GM19438 (cell line): Measurements from ENCODE around the gene RIF1.
"Not testable (repeated sequence)": the region's sequence is repeated elsewhere in the genome, so short reads cannot be mapped to it uniquely, and the experiment has no call there.

Experiments
- ATAC-seq: cut with Tn5 transposase; IDR thresholded peaks from one replicate; pipeline ENCODE4 v1.9.1; 2021; ENCODE audit warnings: low read depth; ENCODE audit not compliant: unreplicated experiment

Gene RIF1

DNA sequence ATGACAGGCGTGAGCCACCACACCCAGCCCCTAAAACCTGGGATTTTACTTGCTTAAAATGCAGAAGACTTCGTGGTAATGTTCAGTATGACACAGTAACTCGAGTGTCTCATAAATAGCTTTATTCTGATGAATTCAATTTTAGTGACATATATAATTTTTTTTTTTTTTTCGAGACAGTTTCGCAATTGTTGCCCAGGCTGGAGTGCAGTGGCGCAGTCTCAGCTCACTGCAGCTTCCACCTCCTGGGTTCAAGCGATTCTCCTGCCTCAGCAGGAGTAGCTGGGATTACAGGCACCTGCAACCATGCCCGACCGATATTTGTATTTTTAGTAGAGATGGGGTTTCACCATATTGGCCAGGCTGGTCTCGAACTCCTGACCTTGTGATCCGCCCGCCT is 12.0 kb downstream of the RIF1 start:
- ATAC-seq: not testable (repeated sequence)

GRCh38 chr2:151422917-151423439 is 13.3 kb downstream of the RIF1 start:
- no peak for ATAC-seq

- ATAC-seq: no peak
Observed at GRCh38 chr2:151423760-151424159, 14.1 kb downstream of the RIF1 start.

DNA sequence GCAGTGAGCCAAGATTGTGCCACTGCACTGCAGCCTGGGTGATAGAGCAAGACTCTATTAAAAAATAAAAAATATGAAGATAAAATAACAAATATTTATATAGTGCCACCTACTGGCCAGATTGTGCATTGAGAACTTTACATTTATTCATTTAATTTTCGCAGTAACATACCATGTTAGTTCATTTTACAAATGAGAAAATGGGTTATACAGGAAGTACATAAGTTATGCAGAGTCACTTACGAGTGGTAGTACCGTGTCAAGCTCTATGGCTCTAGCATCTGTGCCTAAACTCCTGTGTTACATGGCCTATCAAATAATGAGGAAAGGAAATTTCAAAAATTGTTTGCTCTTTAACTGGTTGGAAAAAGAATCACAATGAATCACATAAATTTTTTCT is 27.9 kb downstream of the RIF1 start:
- no peak for ATAC-seq

GRCh38 chr2:151438506-151438905 is 28.8 kb downstream of the RIF1 start:
- ATAC-seq: no peak

DNA sequence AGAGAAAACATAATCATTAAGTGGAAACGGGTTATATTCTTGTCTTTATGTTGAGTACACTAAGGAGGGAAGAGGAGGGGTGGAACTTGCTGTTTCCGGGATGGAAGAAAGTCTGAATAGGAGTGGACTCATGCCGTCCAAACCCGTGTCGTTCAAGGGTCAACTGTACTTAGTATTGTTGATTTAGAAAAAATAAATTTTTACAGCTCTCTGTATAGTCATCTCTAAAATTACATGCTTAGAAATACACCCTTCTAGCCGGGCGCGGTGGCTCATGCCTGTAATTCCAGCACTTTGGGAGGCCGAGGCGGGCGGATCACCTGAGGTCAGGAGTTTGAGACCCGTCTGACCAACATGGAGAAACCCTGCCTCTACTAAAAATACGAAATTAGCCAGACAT is 29.4 kb downstream of the RIF1 start:
- ATAC-seq: no peak

GRCh38 chr2:151459358-151459757 is 49.7 kb downstream of the RIF1 start:
- no peak for ATAC-seq

DNA sequence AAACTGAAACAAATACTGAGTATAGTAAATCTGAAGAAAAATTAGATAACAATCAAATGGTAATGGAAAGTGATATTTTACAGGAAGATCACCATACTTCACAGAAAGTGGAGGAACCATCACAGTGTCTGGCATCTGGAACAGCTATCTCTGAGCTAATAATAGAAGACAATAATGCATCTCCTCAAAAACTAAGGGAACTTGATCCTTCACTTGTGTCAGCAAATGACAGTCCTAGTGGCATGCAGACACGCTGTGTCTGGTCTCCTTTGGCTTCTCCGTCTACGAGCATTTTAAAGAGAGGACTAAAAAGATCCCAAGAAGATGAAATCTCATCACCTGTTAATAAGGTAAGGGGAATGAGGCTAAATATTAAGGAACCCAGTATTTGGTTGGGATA is 56.1 kb downstream of the RIF1 start:
- no peak for ATAC-seq

- ATAC-seq: no peak
Observed at GRCh38 chr2:151470556-151470955, 60.9 kb downstream of the RIF1 start.

GRCh38 chr2:151472966-151473365 is 63.3 kb downstream of the RIF1 start:
- no peak for ATAC-seq

DNA sequence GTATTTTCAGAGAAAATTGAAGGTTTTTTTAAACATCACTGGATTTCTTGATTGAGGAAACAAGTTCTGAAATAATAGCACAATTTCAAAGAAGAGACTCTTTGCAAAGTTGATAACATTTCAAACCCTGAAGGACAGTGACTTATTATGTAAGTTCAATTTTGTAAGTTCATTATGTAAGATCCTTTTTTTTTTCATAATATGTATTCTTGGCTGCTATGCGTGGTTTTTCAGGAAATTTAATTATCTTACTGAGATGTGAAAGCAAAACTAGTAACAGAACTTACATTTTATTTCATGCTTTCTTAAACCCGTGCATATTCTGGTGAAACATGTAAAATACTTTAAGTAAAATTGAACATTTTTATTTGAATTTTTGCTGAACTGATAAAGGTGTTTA is 65.4 kb downstream of the RIF1 start:
- ATAC-seq: no peak

DNA sequence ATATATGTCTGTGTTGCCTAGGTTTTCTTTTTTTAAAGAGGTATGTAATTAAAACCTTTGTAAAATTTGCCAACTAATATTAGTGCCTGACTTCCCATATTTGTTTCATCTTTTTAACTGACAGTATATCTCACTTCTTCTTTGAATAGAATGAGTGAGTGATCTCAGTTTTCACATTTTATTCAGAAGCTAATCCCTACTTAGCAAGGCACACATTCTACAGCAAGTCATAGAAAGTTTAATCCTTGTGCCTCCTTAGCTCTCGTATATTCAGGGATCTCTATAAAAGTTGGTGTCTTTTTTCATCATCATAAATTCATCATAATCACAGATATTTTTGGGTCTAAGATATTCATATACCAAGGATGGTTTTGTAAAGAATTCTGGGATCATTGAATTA is 66.6 kb downstream of the RIF1 start:
- ATAC-seq: no peak

DNA sequence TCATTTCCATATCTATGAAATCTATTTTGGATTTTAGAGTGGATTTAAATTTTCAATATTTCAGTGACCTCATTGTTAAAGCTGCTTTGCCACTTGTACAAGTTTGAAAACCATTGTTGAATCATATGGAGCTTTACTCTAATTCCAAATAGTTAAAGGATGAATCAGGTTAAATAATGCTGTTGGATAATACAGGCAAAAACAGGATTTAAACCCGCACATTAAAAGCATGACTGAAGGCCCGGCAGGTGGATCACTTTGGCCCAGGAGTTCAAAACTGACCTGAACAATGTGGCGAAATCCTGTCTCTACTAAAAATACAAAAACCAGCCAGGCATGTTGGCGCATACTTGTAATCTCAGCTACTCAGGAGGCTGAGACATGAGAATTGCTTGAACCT is 68.3 kb downstream of the RIF1 start:
- ATAC-seq: no peak

GRCh38 chr2:151481744-151482143 is 72.0 kb downstream of the RIF1 start:
- ATAC-seq: no peak

- no peak for ATAC-seq
Observed at GRCh38 chr2:151482171-151482725, 72.5 kb downstream of the RIF1 start.

GRCh38 chr2:151483546-151483945 is 73.8 kb downstream of the RIF1 start:
- no peak for ATAC-seq

GRCh38 chr2:151484100-151484499 is 74.4 kb downstream of the RIF1 start:
- no peak for ATAC-seq

DNA sequence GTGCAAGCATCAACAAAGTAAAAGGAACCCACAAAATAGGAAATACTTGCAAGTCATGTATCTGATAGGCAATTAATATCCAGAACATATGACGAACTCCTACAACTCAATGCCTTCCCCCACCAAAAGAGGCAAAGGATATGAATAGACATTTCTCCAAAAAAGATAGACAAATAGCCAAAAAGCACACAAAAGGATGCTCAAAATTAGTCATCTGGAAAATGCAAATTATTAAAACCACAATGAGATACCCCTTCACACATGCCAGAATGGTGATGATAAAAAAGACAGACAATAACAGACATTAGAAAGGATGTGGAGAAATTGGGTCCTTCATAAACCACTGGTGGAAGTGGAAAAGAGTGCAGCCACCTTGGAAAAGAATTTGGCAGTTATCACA is 76.4 kb downstream of the RIF1 start:
- no peak for ATAC-seq

GRCh38 chr2:151490276-151490675 is 80.6 kb downstream of the RIF1 start:
- ATAC-seq: no peak

GRCh38 chr2:151491496-151491895 is 81.8 kb downstream of the RIF1 start:
- no peak for ATAC-seq

DNA sequence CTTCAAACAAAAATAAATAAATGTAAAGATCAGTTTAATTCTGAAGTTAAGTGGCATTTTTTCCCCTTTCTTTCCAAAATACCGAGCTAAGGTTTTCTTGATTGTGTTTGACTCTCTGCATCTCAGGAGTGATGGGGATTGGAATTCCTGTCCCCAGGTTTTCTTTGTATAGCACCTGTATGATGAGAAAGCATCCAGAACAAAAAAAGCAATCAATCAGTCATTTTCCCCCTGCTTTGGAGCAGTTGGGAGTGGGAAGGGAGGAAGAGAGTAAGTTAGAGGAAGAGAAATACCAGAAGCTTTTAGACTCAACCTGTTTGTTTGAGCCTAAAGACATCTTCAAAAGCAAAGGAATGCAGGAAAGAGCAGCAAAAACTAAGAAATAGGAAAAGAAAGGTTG is 88.5 kb downstream of the RIF1 start:
- no peak for ATAC-seq

- ATAC-seq: no peak
Observed at GRCh38 chr2:151506170-151506569, 96.5 kb downstream of the RIF1 start.

- no peak for ATAC-seq
Observed at GRCh38 chr2:151508519-151508918, 98.8 kb downstream of the RIF1 start.
